GM12892 (cell line): ENCODE data around the gene NLRC3.

Experiments used
- POLR2A ChIP-seq: IDR thresholded peaks from 2 replicates; pipeline ENCODE4 v1.6.1; 2011; ENCODE audit warnings: low read depth, low read length, control low read depth
- POLR2AphosphoS5 ChIP-seq: IDR thresholded peaks from 2 replicates; pipeline ENCODE4 v1.6.1; 2011; ENCODE audit warnings: low read depth, low read length, control low read depth
- TAF1 ChIP-seq: IDR thresholded peaks from 2 replicates; pipeline ENCODE4 v1.6.1; 2011; ENCODE audit warnings: low read depth, mild to moderate bottlenecking, control low read depth, low read length, borderline replicate concordance

- no peak for TF ChIP-seq POLR2A
- no peak for TF ChIP-seq POLR2AphosphoS5
- no peak for TF ChIP-seq TAF1
Measured at GRCh38 chr16:3625911-3626732, 48.9 kb upstream of the NLRC3 start.
